Glutamatergic neuron (in vitro differentiated cells): ENCODE measurements around the gene RPL22. TPM values are rescaled to one million over a fixed set of nuclear protein-coding genes. Genes with fewer than 3 reads are reported as not detected.

ENCODE experiments used
- DNase-seq: peaks from one replicate; pipeline ENCODE4 v3.0.0; 2022
- H3K27ac Mint-ChIP-seq: one replicate; pipeline ENCODE4 v1.8.0; 2020; ENCODE audit warnings: mild to moderate bottlenecking, mixed read lengths, inconsistent platforms; ENCODE audit not compliant: unreplicated experiment
- H3K27me3 Mint-ChIP-seq: one replicate; pipeline ENCODE4 v1.8.0; 2020; ENCODE audit warnings: mild to moderate bottlenecking, moderate library complexity, mixed read lengths, inconsistent platforms; ENCODE audit not compliant: unreplicated experiment
- H3K36me3 Mint-ChIP-seq: one replicate; pipeline ENCODE4 v1.8.0; 2020; ENCODE audit warnings: mild to moderate bottlenecking, mixed read lengths, inconsistent platforms; ENCODE audit not compliant: unreplicated experiment
- H3K4me1 Mint-ChIP-seq: one replicate; pipeline ENCODE4 v1.8.0; 2020; ENCODE audit warnings: mild to moderate bottlenecking, low read depth, mixed read lengths, inconsistent platforms; ENCODE audit not compliant: unreplicated experiment
- H3K4me3 Mint-ChIP-seq: one replicate; pipeline ENCODE4 v1.8.0; 2020; ENCODE audit warnings: mild to moderate bottlenecking, mixed read lengths, inconsistent platforms; ENCODE audit not compliant: unreplicated experiment
- H3K9me3 Mint-ChIP-seq: one replicate; pipeline ENCODE4 v1.8.0; 2020; ENCODE audit warnings: mild to moderate bottlenecking, moderate library complexity, mixed read lengths, inconsistent platforms; ENCODE audit not compliant: unreplicated experiment
- CTCF ChIP-seq: fragments of 200-600 bp; sonication (generic); IDR thresholded peaks from one replicate; pipeline ENCODE4 v1.5.0; 2021; ENCODE audit not compliant: partially characterized antibody, unreplicated experiment
- total RNA-seq: library from RNA; stranded (reverse); fragmentation: NEBNext Ultra II Directional; extraction: Animal tissue kit (Norgen Biotek cat#: 25700); gene quantifications from one replicate; pipeline ENCODE4 v1.2.1, GENCODE V29; 2021; ENCODE audit not compliant: unreplicated experiment

RPL22 gene
- total RNA-seq, 1 donor from 2014 or later: 275 TPM

GRCh38 chr1:6245869-6246496, 46.6 kb upstream of the RPL22 start:
- no peak for TF ChIP-seq CTCF
- Mint-ChIP-seq H3K9me3 (peaks cover 17% of the 10 kb centered on the region), H3K27ac (peak overlapping the region; percentile 89), H3K36me3 (no peaks in the 10 kb centered on the region), H3K4me1 (peaks cover 8% of the 10 kb centered on the region), H3K4me3 (peak overlapping the region; percentile 84), H3K27me3 (peaks cover 20% of the 10 kb centered on the region)
- DNase-seq: peak; percentile 97

- Mint-ChIP-seq H3K4me3 (no peak overlapping the region), H3K36me3 (no peaks in the 10 kb centered on the region), H3K4me1 (peaks cover 6% of the 10 kb centered on the region), H3K9me3 (peaks cover 17% of the 10 kb centered on the region), H3K27ac (no peak overlapping the region), H3K27me3 (peaks cover 18% of the 10 kb centered on the region)
- TF ChIP-seq CTCF: peak; percentile 74
- DNase-seq: peak; percentile 89
Observed at GRCh38 chr1:6245086-6245868, 45.9 kb upstream of the RPL22 start.

- no peak for DNase-seq
- Mint-ChIP-seq H3K27me3 (peaks cover 18% of the 10 kb centered on the region), H3K27ac (peak overlapping the region; percentile 43), H3K9me3 (peaks cover 14% of the 10 kb centered on the region), H3K4me3 (peak overlapping the region; percentile 59), H3K4me1 (peaks cover 8% of the 10 kb centered on the region), H3K36me3 (no peaks in the 10 kb centered on the region)
- TF ChIP-seq CTCF: no peak
Observed at GRCh38 chr1:6244401-6245049, 45.1 kb upstream of the RPL22 start.

GRCh38 chr1:6243993-6244392, 44.6 kb upstream of the RPL22 start, which contains the start of gene HES3:
Gene HES3, plus strand, starts transcription at chr1:6244179. Its CDS starts 187 bp downstream, at chr1:6244366.
- Mint-ChIP-seq H3K9me3 (peaks cover 14% of the 10 kb centered on the region), H3K27ac (peak within 1 kb of the TSS; percentile 43), H3K27me3 (peaks cover 18% of the 10 kb centered on the region), H3K36me3 (no peaks in the 10 kb centered on the region), H3K4me1 (peaks cover 8% of the 10 kb centered on the region), H3K4me3 (peak within 1 kb of the TSS; percentile 59)
- no peak for DNase-seq
- TF ChIP-seq CTCF: no peak
